RCC 7860 (cell line): ENCODE results near the gene PTGER3.
"Not testable (repeated sequence)": the region's sequence is repeated elsewhere in the genome, so short reads cannot be mapped to it uniquely, and the experiment has no call there.

ENCODE experiments used
- DNase-seq: peaks from one replicate; pipeline ENCODE4 v3.0.0-alpha.2; 2015; ENCODE audit warnings: low spot score
- FAIRE-seq: peaks from 2 replicates; lab custom pipeline; 2012; peaks lifted over from hg19 to GRCh38; lab: Jason Lieb, UNC

The PTGER3 gene

GRCh38 chr1:70963374-70963773, 84.2 kb downstream of the PTGER3 start:
- DNase-seq (no peak), FAIRE-seq (no peak)

GRCh38 chr1:70961374-70961975, 86.1 kb downstream of the PTGER3 start:
- no peak for DNase-seq
- FAIRE-seq, result no peak

GRCh38 chr1:70948396-70949017, 99.1 kb downstream of the PTGER3 start:
- FAIRE-seq, result no peak
- DNase-seq, result no peak

GRCh38 chr1:70947835-70948234, 99.8 kb downstream of the PTGER3 start:
- FAIRE-seq, result no peak
- DNase-seq, result no peak

- DNase-seq, result no peak
- no peak for FAIRE-seq
Measured at GRCh38 chr1:70945676-70946075, 101.9 kb downstream of the PTGER3 start.

- DNase-seq (no peak), FAIRE-seq (no peak)
Measured at GRCh38 chr1:70945251-70945650, 102.4 kb downstream of the PTGER3 start.

GRCh38 chr1:70941563-70941962, 106.1 kb downstream of the PTGER3 start:
- DNase-seq (no peak), FAIRE-seq (no peak)

GRCh38 chr1:70940398-70940797, 107.2 kb downstream of the PTGER3 start:
- DNase-seq, FAIRE-seq: not testable (repeated sequence)

GRCh38 chr1:70934194-70934961, 113.2 kb downstream of the PTGER3 start:
- FAIRE-seq (no peak), DNase-seq (no peak)

- no peak for DNase-seq
- FAIRE-seq, result no peak
Measured at GRCh38 chr1:70930062-70930461, 117.6 kb downstream of the PTGER3 start.

GRCh38 chr1:70922196-70922595, 125.4 kb downstream of the PTGER3 start:
- no peak for DNase-seq
- no peak for FAIRE-seq
